Neuronal stem cell (in vitro differentiated cells): ENCODE results near the gene BIRC5.

ENCODE experiments used
- DNase-seq: peaks from one replicate; pipeline ENCODE4 v3.0.0-alpha.2; 2013; ENCODE audit warnings: low spot score
- H2AFZ ChIP-seq: one replicate; pipeline ENCODE4 v1.6.1; 2013; ENCODE audit warnings: mild to moderate bottlenecking, low read length, inconsistent platforms
- H2AK5ac ChIP-seq: 2 replicates; pipeline ENCODE4 v1.6.1; 2013; ENCODE audit warnings: low read depth, mild to moderate bottlenecking, inconsistent platforms, low read length, moderate library complexity, mixed read lengths
- H2BK120ac ChIP-seq: 2 replicates; pipeline ENCODE4 v1.6.1; 2013; ENCODE audit warnings: low read depth, mild to moderate bottlenecking, inconsistent platforms, low read length, moderate library complexity, mixed read lengths
- H2BK12ac ChIP-seq: one replicate; pipeline ENCODE4 v1.6.1; 2013; ENCODE audit warnings: low read length, inconsistent platforms
- H2BK15ac ChIP-seq: 2 replicates; pipeline ENCODE4 v1.6.1; 2013; ENCODE audit warnings: mild to moderate bottlenecking, low read length, inconsistent platforms, mixed read lengths
- H2BK5ac ChIP-seq: one replicate; pipeline ENCODE4 v1.6.1; 2013; ENCODE audit warnings: inconsistent platforms, mild to moderate bottlenecking, low read length, moderate library complexity
- H3K14ac ChIP-seq: one replicate; pipeline ENCODE4 v1.6.1; 2013; ENCODE audit warnings: low read length, inconsistent platforms
- H3K18ac ChIP-seq: 2 replicates; pipeline ENCODE4 v1.6.1; 2013; ENCODE audit warnings: low read length, inconsistent platforms
- H3K23ac ChIP-seq: 2 replicates; pipeline ENCODE4 v1.6.1; 2013; ENCODE audit warnings: low read depth, mild to moderate bottlenecking, mixed read lengths, low read length, inconsistent platforms; ENCODE audit not compliant: poor library complexity
- H3K27ac ChIP-seq: replicated peaks from 3 replicates; pipeline ENCODE4 v1.5.1; 2013; ENCODE audit warnings: low read length, inconsistent platforms
- H3K27me3 ChIP-seq, 3 experiments: 2 replicates each; pipeline ENCODE4 v1.6.1; 2013; ENCODE audit warnings: low read length in 3 of 3, mild to moderate bottlenecking in 2 of 3, inconsistent platforms in 1 of 3, low read depth in 1 of 3, mixed read lengths in 1 of 3, moderate library complexity in 1 of 3; ENCODE audit not compliant: control insufficient read depth in 3 of 3, insufficient read depth in 3 of 3
- H3K36me3 ChIP-seq, 2 donors: replicated peaks in 1 of 2; 2 replicates each; pipeline ENCODE4 v1.6.1; 2013; ENCODE audit warnings: low read length in 2 of 2; ENCODE audit not compliant: control insufficient read depth in 2 of 2, insufficient read depth in 2 of 2
- H3K4ac ChIP-seq: 2 replicates; pipeline ENCODE4 v1.6.1; 2013; ENCODE audit warnings: inconsistent platforms, mild to moderate bottlenecking, low read length, moderate library complexity
- H3K4me1 ChIP-seq, 2 donors: 1 replicate in 1 of 2; 2 replicates in 1 of 2; pipeline ENCODE4 v1.6.1; 2013; ENCODE audit warnings: low read length in 2 of 2, low read depth in 1 of 2; ENCODE audit not compliant: control insufficient read depth in 2 of 2, insufficient read depth in 1 of 2
- H3K4me2 ChIP-seq: one replicate; pipeline ENCODE4 v1.6.1; 2013; ENCODE audit warnings: mild to moderate bottlenecking, low read length, inconsistent platforms; ENCODE audit not compliant: insufficient read depth, poor library complexity, severe bottlenecking
- H3K4me3 ChIP-seq, 2 donors: 2 replicates each; pipeline ENCODE4 v1.5.1; 2013; ENCODE audit warnings: low read length in 2 of 2, mild to moderate bottlenecking in 2 of 2, inconsistent platforms in 1 of 2, moderate library complexity in 1 of 2
- H3K79me1 ChIP-seq: one replicate; pipeline ENCODE4 v1.6.1; 2013; ENCODE audit warnings: low read depth, mild to moderate bottlenecking, inconsistent platforms, low read length, moderate library complexity
- H3K9ac ChIP-seq: one replicate; pipeline ENCODE4 v1.6.1; 2013; ENCODE audit warnings: mild to moderate bottlenecking, low read depth, low read length, inconsistent platforms; ENCODE audit not compliant: poor library complexity
- H3K9me3 ChIP-seq, 2 donors: replicated peaks in 1 of 2; 2 replicates each; pipeline versions ENCODE3 to v1.6.1; 2013; ENCODE audit warnings: low read length in 2 of 2, mild to moderate bottlenecking in 2 of 2, inconsistent platforms in 1 of 2, low read depth in 1 of 2, mixed read lengths in 1 of 2, moderate library complexity in 1 of 2; ENCODE audit not compliant: control insufficient read depth in 2 of 2, insufficient read depth in 1 of 2
- H4K8ac ChIP-seq: one replicate; pipeline ENCODE4 v1.6.1; 2013; ENCODE audit warnings: low read depth, mild to moderate bottlenecking, inconsistent platforms, low read length, moderate library complexity
- H4K91ac ChIP-seq: one replicate; pipeline ENCODE4 v1.6.1; 2013; ENCODE audit warnings: low read length, low read depth, mild to moderate bottlenecking, inconsistent platforms; ENCODE audit not compliant: poor library complexity
- WGBS, 2 donors: extraction: QIAGEN DNeasy Blood & Tissue Kit; methylation state at CpG; one replicate each; pipeline ENCODE4 v1.1.7; 2013; ENCODE audit warnings: missing lambda C conversion rate in 2 of 2, mixed read lengths in 1 of 2; ENCODE audit not compliant: insufficient read length in 2 of 2, insufficient replicate concordance in 1 of 2; ENCODE audit errors: extremely low coverage in 2 of 2; 5-methylcytosine and 5-hydroxymethylcytosine counted together

The BIRC5 gene

DNA sequence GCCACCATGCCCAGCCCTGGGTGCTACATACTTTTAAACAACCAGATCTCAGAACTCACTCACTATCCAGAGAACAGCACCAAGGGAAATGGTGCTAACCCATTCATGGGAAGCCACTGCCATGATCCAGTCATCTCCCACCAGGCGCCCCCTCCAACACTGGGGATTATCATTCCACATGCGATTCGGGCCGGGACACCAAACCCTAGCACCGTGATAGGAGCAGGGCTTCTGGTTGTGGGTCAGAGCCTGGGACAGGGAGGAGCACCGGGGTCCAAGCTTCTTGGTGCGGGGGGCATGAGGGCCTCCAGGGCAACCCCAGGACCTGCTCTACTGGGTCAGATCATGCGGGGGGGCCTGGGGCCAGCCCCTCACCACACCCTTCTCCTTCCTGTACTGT, 21.8 kb downstream of the BIRC5 start:
- H2BK5ac ChIP-seq = no peak overlapping the region
- no peak overlapping the region for H4K8ac ChIP-seq
- H3K18ac ChIP-seq = peak overlapping the region; percentile 17
- H3K9ac ChIP-seq = no peak overlapping the region
- H2BK15ac ChIP-seq = no peak overlapping the region
- H3K4me2 ChIP-seq = no peak overlapping the region
- H3K23ac ChIP-seq = no peak overlapping the region
- peak overlapping the region; percentile 11 for H2AK5ac ChIP-seq
- peaks cover 6 to 48% (median 21%) of the 10 kb centered on the region in 3 experiments for H3K27me3 ChIP-seq
- H3K79me1 ChIP-seq = peaks cover 3% of the 10 kb centered on the region
- no peaks in the 10 kb centered on the region for H3K36me3 ChIP-seq
- DNase-seq = no peak
- peak overlapping the region; percentile 73 for H2BK12ac ChIP-seq
- no peak overlapping the region for H2BK120ac ChIP-seq
- no CpG with 5 or more reads among the region's 8 CpGs for WGBS, 2 donors
- no peak overlapping the region for H3K4ac ChIP-seq
- H3K4me3 ChIP-seq = no peak overlapping the region
- H3K9me3 ChIP-seq = peaks cover 0 to 3% of the 10 kb centered on the region in 2 donors
- H3K27ac ChIP-seq = no peak overlapping the region
- no peak overlapping the region for H2AFZ ChIP-seq
- H3K14ac ChIP-seq = no peak overlapping the region
- no peak overlapping the region for H4K91ac ChIP-seq
- H3K4me1 ChIP-seq = peaks cover 0 to 7% of the 10 kb centered on the region in 2 donors

DNA sequence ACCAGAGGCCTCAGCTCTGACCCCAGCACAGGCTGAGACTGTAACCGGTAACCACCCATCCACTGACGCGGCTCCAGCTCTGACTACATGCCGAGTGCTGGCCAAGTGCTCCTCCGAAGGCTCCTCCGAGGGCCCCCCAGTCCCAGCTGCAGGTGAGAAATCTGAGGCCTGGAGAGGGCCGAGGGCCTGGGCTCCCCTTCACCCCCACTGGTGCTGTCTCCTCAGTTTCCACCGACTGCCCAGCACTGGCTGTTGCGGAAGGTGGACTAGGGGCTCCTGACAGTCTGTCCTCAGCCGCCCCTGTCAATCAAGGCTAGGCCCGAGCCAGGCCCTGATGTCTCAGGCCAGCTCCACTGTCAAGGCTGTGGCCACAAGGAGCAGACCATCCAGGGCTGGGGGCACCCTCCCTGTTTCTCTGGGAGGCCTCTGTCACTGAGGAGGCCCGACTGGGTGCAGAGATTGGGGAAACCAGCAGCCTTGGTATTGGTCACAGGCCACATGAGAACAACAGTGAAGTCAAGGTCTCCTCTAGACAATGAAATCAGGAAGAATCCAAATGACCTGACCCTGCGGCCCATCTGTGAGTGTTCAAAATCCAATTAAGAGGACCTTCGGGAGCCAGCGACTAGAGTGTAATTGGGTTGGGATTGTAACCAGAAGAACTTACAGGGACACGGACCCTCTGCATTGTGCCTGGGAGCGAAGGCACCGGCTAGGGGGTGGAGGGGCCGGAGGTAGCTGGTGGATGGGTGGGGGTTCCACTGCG, 22.5 kb downstream of the BIRC5 start:
- peaks cover 0 to 3% of the 10 kb centered on the region in 2 donors for H3K9me3 ChIP-seq
- peaks cover 3 to 41% (median 14%) of the 10 kb centered on the region in 3 experiments for H3K27me3 ChIP-seq
- H3K79me1 ChIP-seq = peaks cover 3% of the 10 kb centered on the region
- H3K14ac ChIP-seq = no peak overlapping the region
- no peak overlapping the region for H4K8ac ChIP-seq
- no peaks in the 10 kb centered on the region for H3K36me3 ChIP-seq
- no peak overlapping the region for H3K9ac ChIP-seq
- no peak overlapping the region for H3K18ac ChIP-seq
- H2BK12ac ChIP-seq = no peak overlapping the region
- H2BK5ac ChIP-seq = no peak overlapping the region
- peak overlapping the region; percentile 11 for H2AK5ac ChIP-seq
- H3K23ac ChIP-seq = no peak overlapping the region
- no peak overlapping the region for H3K27ac ChIP-seq
- no CpG with 5 or more reads among the region's 20 CpGs for WGBS, 2 donors
- no peak overlapping the region for H2AFZ ChIP-seq
- H4K91ac ChIP-seq = no peak overlapping the region
- H2BK120ac ChIP-seq = no peak overlapping the region
- no peak overlapping the region for H3K4me3 ChIP-seq
- no peak overlapping the region for H3K4ac ChIP-seq
- H2BK15ac ChIP-seq = no peak overlapping the region
- H3K4me2 ChIP-seq = no peak overlapping the region
- peaks cover 2 to 9% of the 10 kb centered on the region in 2 donors for H3K4me1 ChIP-seq
- DNase-seq = no peak

DNA sequence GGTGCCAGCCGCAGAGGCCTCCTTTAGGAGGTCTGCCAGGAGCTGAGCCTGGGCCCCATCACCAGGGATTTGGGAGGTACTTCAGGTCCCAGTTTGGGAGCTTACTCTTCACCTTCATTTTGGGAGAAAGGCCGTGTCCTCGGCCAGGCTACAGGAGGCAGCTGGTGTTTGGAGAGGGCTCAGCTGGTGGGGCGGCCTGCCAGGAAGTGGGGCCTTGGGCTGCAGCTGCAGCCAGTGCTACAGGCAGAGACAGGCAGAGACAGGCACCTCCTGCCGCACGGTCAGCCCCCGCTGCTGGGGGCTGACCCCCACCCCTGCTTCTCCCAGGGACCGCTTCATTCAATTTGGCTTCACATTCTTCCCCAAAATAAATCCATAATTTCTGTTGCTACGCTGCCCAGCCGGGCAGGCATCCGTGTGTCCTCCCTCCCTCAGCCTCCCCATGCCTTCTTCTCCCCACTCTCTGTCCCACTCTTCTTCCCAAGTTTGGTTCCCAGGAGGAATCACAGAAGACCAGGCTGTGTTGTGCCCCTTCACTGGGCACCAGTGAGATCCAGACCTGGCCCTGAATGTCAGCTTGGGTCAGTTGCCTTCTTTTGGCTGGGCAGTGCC, 23.5 kb downstream of the BIRC5 start:
- Histone ChIP-seq H3K4me3 (no peak overlapping the region), H3K4me1 (peaks cover 3 to 11% of the 10 kb centered on the region in 2 donors), H3K27me3 (peaks cover 0 to 33% (median 6%) of the 10 kb centered on the region in 3 experiments), H2BK5ac (no peak overlapping the region), H2BK120ac (peak overlapping the region; percentile 66), H4K8ac (peak overlapping the region; percentile 19), H2BK15ac (no peak overlapping the region), H3K4me2 (no peak overlapping the region), H3K27ac (no peak overlapping the region), H3K14ac (no peak overlapping the region), H3K18ac (peak overlapping the region; percentile 25), H3K9ac (no peak overlapping the region), H2AFZ (peak overlapping the region; percentile 33), H3K79me1 (peaks cover 3% of the 10 kb centered on the region), H3K23ac (no peak overlapping the region), H3K36me3 (no peaks in the 10 kb centered on the region), H2AK5ac (peak overlapping the region; percentile 10), H3K4ac (no peak overlapping the region), H4K91ac (no peak overlapping the region), H2BK12ac (no peak overlapping the region), H3K9me3 (peaks cover 0 to 3% of the 10 kb centered on the region in 2 donors)
- DNase-seq = no peak
- WGBS, 2 donors = no CpG with 5 or more reads among the region's 11 CpGs

DNA sequence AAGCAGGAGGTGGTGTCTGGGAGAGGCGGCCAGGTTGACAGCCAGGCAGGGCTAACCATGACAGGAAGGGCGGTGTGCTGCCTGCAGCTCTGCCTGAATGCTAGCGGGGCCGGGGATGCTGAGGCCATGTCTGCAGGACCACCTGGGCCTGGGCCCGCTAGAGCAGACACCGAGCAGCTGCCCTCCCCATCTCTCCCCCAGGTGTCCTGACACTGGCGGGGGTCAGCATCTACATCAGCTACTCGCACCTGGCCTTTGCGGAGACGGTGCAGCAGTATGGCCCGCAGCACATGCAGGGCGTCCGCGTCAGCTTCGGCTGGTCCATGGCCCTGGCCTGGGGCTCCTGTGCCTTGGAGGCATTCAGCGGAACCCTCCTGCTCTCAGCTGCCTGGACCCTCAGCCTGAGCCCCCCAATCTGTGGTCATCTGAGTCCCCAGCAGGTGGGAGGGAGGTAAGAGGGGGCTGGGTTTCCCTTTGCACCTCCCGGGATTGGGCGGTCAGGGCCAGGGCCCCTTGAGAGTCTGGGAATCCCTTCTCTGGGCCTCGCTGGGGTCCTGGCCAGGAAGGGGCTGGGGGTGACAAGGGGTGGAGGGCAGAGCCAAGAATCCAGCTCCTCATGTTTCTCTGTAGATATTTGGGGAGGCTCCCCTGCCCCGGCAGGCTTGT, 24.9 kb downstream of the BIRC5 start:
- no peak overlapping the region for H3K14ac ChIP-seq

More for the DNA sequence above, 24.9 kb downstream of the BIRC5 start:
- no peak overlapping the region for H4K8ac ChIP-seq
- peak overlapping the region; percentile 46 for H3K4ac ChIP-seq
- H3K4me2 ChIP-seq = no peak overlapping the region
- peaks cover 3 to 7% of the 10 kb centered on the region in 2 donors for H3K4me1 ChIP-seq
- peak overlapping the region; percentile 25 for H4K91ac ChIP-seq
- H3K9me3 ChIP-seq = no peaks in the 10 kb centered on the region
- H3K36me3 ChIP-seq = no peaks in the 10 kb centered on the region
- H2AFZ ChIP-seq = no peak overlapping the region
- peak overlapping the region; percentile 32 for H2BK15ac ChIP-seq
- no peak overlapping the region for H3K18ac ChIP-seq
- H2BK5ac ChIP-seq = peak overlapping the region; percentile 75
- H3K27me3 ChIP-seq = peaks cover 0 to 21% (median 0%) of the 10 kb centered on the region in 3 experiments
- H3K79me1 ChIP-seq = peaks cover 2% of the 10 kb centered on the region
- peak overlapping the region; percentile 60 for H3K23ac ChIP-seq
- no peak overlapping the region for H3K27ac ChIP-seq
- H2AK5ac ChIP-seq = peak overlapping the region; percentile 89
- DNase-seq = no peak
- no peak overlapping the region for H2BK120ac ChIP-seq
- H2BK12ac ChIP-seq = no peak overlapping the region
- peak overlapping the region; percentile 72 for H3K9ac ChIP-seq
- H3K4me3 ChIP-seq = no peak overlapping the region
- no CpG with 5 or more reads among the region's 20 CpGs for WGBS, 2 donors
